HEK293 (cell line): ENCODE measurements around the gene SH2D2A.

Experiments used
- CTCF ChIP-seq: fragments of 450-650 bp; formaldehyde crosslinking; IDR thresholded peaks from 2 replicates; pipeline ENCODE4 v1.5.1; 2016; ENCODE audit warnings: missing biosample characterization, missing genetic modification characterization
- EGR2 ChIP-seq: fragments of 450-650 bp; formaldehyde crosslinking; IDR thresholded peaks from 2 replicates; pipeline ENCODE4 v1.5.1; 2016; ENCODE audit warnings: low read depth, missing biosample characterization, missing genetic modification characterization
- GLI4 ChIP-seq: fragments of 450-650 bp; formaldehyde crosslinking; IDR thresholded peaks from 2 replicates; pipeline ENCODE4 v1.5.1; 2016; ENCODE audit warnings: missing biosample characterization, missing genetic modification characterization
- GLIS1 ChIP-seq: fragments of 450-650 bp; formaldehyde crosslinking; IDR thresholded peaks from 2 replicates; pipeline ENCODE4 v1.5.1; 2016; ENCODE audit warnings: missing biosample characterization, missing genetic modification characterization
- KLF1 ChIP-seq: fragments of 450-650 bp; formaldehyde crosslinking; IDR thresholded peaks from 2 replicates; pipeline ENCODE4 v1.5.1; 2016; ENCODE audit warnings: missing biosample characterization, missing genetic modification characterization
- KLF9 ChIP-seq: fragments of 450-650 bp; formaldehyde crosslinking; IDR thresholded peaks from 2 replicates; pipeline ENCODE4 v1.5.1; 2016; ENCODE audit warnings: missing biosample characterization, missing genetic modification characterization, low read depth
- PATZ1 ChIP-seq: fragments of 450-650 bp; formaldehyde crosslinking; IDR thresholded peaks from 2 replicates; pipeline ENCODE4 v1.5.1; 2016; ENCODE audit warnings: missing biosample characterization, missing genetic modification characterization
- TCF7L2 ChIP-seq: IDR thresholded peaks from 2 replicates; pipeline ENCODE4 v1.6.1; 2011; ENCODE audit warnings: low read depth, mild to moderate bottlenecking, inconsistent platforms, low read length, moderate library complexity, borderline replicate concordance
- ZBTB1 ChIP-seq: fragments of 450-650 bp; formaldehyde crosslinking; IDR thresholded peaks from 2 replicates; pipeline ENCODE4 v1.5.1; 2016; ENCODE audit warnings: missing biosample characterization, missing genetic modification characterization
- ZBTB21 ChIP-seq: fragments of 450-650 bp; formaldehyde crosslinking; IDR thresholded peaks from 2 replicates; pipeline ENCODE4 v1.5.1; 2017; ENCODE audit warnings: missing biosample characterization, missing genetic modification characterization
- ZNF114 ChIP-seq: fragments of 450-650 bp; formaldehyde crosslinking; IDR thresholded peaks from 2 replicates; pipeline ENCODE4 v1.5.0; 2017; ENCODE audit warnings: missing biosample characterization, missing genetic modification characterization
- ZNF174 ChIP-seq: fragments of 450-650 bp; formaldehyde crosslinking; IDR thresholded peaks from 2 replicates; pipeline ENCODE4 v1.5.0; 2017; ENCODE audit warnings: missing biosample characterization, mild to moderate bottlenecking, missing genetic modification characterization
- ZNF2 ChIP-seq: fragments of 450-650 bp; formaldehyde crosslinking; IDR thresholded peaks from 2 replicates; pipeline ENCODE4 v1.5.1; 2016; ENCODE audit warnings: missing biosample characterization, missing genetic modification characterization
- ZNF223 ChIP-seq: fragments of 450-650 bp; formaldehyde crosslinking; IDR thresholded peaks from 2 replicates; pipeline ENCODE4 v1.5.1; 2016; ENCODE audit warnings: missing biosample characterization, missing genetic modification characterization
- ZNF23 ChIP-seq: fragments of 450-650 bp; formaldehyde crosslinking; IDR thresholded peaks from 2 replicates; pipeline ENCODE4 v1.5.1; 2016; ENCODE audit warnings: missing biosample characterization, missing genetic modification characterization, borderline replicate concordance
- ZNF266 ChIP-seq: fragments of 450-650 bp; formaldehyde crosslinking; IDR thresholded peaks from 2 replicates; pipeline ENCODE4 v1.5.1; 2016; ENCODE audit warnings: missing biosample characterization, missing genetic modification characterization, low read depth
- ZNF280C ChIP-seq: fragments of 450-650 bp; formaldehyde crosslinking; IDR thresholded peaks from 2 replicates; pipeline ENCODE4 v1.5.1; 2016; ENCODE audit warnings: missing biosample characterization, missing genetic modification characterization
- ZNF292 ChIP-seq: fragments of 450-650 bp; formaldehyde crosslinking; IDR thresholded peaks from 2 replicates; pipeline ENCODE4 v1.5.1; 2016; ENCODE audit warnings: low read depth, missing biosample characterization, missing genetic modification characterization, borderline replicate concordance
- ZNF354C ChIP-seq: fragments of 450-650 bp; formaldehyde crosslinking; IDR thresholded peaks from 2 replicates; pipeline ENCODE4 v1.5.1; 2016; ENCODE audit warnings: missing biosample characterization, missing genetic modification characterization, low read depth, borderline replicate concordance
- ZNF558 ChIP-seq: fragments of 450-650 bp; formaldehyde crosslinking; IDR thresholded peaks from 2 replicates; pipeline ENCODE4 v1.5.1; 2016; ENCODE audit warnings: missing biosample characterization, missing genetic modification characterization
- ZNF560 ChIP-seq: fragments of 450-650 bp; formaldehyde crosslinking; IDR thresholded peaks from 2 replicates; pipeline ENCODE4 v1.5.1; 2017; ENCODE audit warnings: missing biosample characterization, missing genetic modification characterization, borderline replicate concordance
- ZNF610 ChIP-seq: fragments of 450-650 bp; formaldehyde crosslinking; IDR thresholded peaks from 2 replicates; pipeline ENCODE4 v1.5.1; 2016; ENCODE audit warnings: missing biosample characterization, missing genetic modification characterization, borderline replicate concordance
- ZNF623 ChIP-seq: fragments of 450-650 bp; formaldehyde crosslinking; IDR thresholded peaks from 2 replicates; pipeline ENCODE4 v1.5.1; 2016; ENCODE audit warnings: missing biosample characterization, missing genetic modification characterization
- ZNF639 ChIP-seq: fragments of 450-650 bp; formaldehyde crosslinking; IDR thresholded peaks from 2 replicates; pipeline ENCODE4 v1.5.1; 2016; ENCODE audit warnings: missing biosample characterization, missing genetic modification characterization
- ZNF654 ChIP-seq: fragments of 450-650 bp; formaldehyde crosslinking; IDR thresholded peaks from 2 replicates; pipeline ENCODE4 v1.5.1; 2016; ENCODE audit warnings: low read depth, missing biosample characterization, missing genetic modification characterization
- ZSCAN30 ChIP-seq: fragments of 450-650 bp; IDR thresholded peaks from 2 replicates; pipeline ENCODE4 v1.5.1; 2018; ENCODE audit warnings: missing biosample characterization, mild to moderate bottlenecking, missing genetic modification characterization, moderate library complexity
- TF ChIP-seq, protein P1 (sequence below): fragments of 450-650 bp; formaldehyde crosslinking; IDR thresholded peaks from 2 replicates; pipeline ENCODE4 v1.5.1; 2016; ENCODE audit warnings: missing biosample characterization, missing genetic modification characterization

The SH2D2A gene

GRCh38 chr1:156767101-156767878 lies 49.4 kb downstream of the SH2D2A start, which contains the start of gene PRCC (continued):
- TF ChIP-seq, protein P1, sequence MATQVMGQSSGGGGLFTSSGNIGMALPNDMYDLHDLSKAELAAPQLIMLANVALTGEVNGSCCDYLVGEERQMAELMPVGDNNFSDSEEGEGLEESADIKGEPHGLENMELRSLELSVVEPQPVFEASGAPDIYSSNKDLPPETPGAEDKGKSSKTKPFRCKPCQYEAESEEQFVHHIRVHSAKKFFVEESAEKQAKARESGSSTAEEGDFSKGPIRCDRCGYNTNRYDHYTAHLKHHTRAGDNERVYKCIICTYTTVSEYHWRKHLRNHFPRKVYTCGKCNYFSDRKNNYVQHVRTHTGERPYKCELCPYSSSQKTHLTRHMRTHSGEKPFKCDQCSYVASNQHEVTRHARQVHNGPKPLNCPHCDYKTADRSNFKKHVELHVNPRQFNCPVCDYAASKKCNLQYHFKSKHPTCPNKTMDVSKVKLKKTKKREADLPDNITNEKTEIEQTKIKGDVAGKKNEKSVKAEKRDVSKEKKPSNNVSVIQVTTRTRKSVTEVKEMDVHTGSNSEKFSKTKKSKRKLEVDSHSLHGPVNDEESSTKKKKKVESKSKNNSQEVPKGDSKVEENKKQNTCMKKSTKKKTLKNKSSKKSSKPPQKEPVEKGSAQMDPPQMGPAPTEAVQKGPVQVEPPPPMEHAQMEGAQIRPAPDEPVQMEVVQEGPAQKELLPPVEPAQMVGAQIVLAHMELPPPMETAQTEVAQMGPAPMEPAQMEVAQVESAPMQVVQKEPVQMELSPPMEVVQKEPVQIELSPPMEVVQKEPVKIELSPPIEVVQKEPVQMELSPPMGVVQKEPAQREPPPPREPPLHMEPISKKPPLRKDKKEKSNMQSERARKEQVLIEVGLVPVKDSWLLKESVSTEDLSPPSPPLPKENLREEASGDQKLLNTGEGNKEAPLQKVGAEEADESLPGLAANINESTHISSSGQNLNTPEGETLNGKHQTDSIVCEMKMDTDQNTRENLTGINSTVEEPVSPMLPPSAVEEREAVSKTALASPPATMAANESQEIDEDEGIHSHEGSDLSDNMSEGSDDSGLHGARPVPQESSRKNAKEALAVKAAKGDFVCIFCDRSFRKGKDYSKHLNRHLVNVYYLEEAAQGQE (tag by site-specific recombination): peak; percentile 42; the same call in 1 of the 2 replicates
- TF ChIP-seq ZNF354C (no peak), ZNF654 (no peak; the same call in 1 of the 2 replicates), TCF7L2 (no peak), ZNF223 (no peak), KLF1 (tag by site-specific recombination) (no peak), ZNF610 (tag by site-specific recombination) (0 out of 2 replicates have a peak, but pooled peaks have one; percentile 36), ZNF23 (tag by site-specific recombination) (no peak), PATZ1 (tag by site-specific recombination) (no peak), ZSCAN30 (tag by site-specific recombination) (peak; percentile 96), ZNF292 (tag by site-specific recombination) (no peak), KLF9 (peak; percentile 81), GLI4 (tag by site-specific recombination) (peak; percentile 95), ZNF639 (tag by site-specific recombination) (peak; percentile 90; the same call in 1 of the 2 replicates), ZNF114 (tag by site-specific recombination) (no peak), EGR2 (tag by site-specific recombination) (no peak), ZNF558 (tag by site-specific recombination) (peak; percentile 35; the same call in 1 of the 2 replicates), ZNF280C (tag by site-specific recombination) (no peak), ZBTB21 (tag by site-specific recombination) (0 out of 2 replicates have a peak, but pooled peaks have one; percentile 16), ZNF2 (tag by site-specific recombination) (peak; percentile 96), ZNF174 (no peak), ZNF560 (tag by site-specific recombination) (no peak), ZBTB1 (peak; percentile 33; the same call in 1 of the 2 replicates), ZNF266 (tag by site-specific recombination) (no peak), CTCF (tag by site-specific recombination) (peak; percentile 60), GLIS1 (tag by site-specific recombination) (no peak), ZNF623 (0 out of 2 replicates have a peak, but pooled peaks have one; percentile 28)
